NCI-H2196 treated with DMSO at 0.1 percent for 48 hours (cell line): ENCODE results near the gene LSM14A.

Source experiments
- DNase-seq: peaks from one replicate; lab custom pipeline; 2025; ENCODE audit not compliant: unreplicated experiment; lab: John Stamatoyannopoulos, UW

LSM14A gene

DNA sequence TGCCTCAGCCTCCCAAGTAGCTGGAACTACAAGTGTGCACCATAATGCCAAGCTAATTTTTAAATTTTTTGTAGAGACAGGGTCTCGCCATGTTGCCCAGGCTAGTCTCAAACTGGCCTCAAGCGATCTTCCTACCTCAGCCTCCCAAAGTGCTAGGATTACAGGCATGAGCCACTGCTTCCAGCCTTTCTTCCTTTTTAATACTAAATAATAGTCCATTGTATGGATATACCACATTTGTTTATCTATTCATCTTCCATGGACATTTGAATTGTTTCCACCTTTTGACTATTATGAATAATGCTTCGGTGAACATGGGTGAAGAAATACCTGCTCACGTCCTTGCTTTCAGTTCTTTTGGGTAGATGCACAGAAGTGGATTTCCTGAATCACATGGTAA lies 106.5 kb downstream of the LSM14A start:
- DNase-seq = no peak
